Skin epidermis (tissue), 12 donors: ENCODE measurements around the gene SPINDOC.
A peak's percentile ranks its signal among the peaks of the same experiment; 100 is the strongest.

ENCODE experiments used
- H3K27ac ChIP-seq, 21 experiments: fragments of 200-600 bp; sonication (generic) in 11 of 21; one replicate each; pipeline ENCODE4 v1.5.0; 2020; ENCODE audit warnings: mild to moderate bottlenecking in 3 of 21, inconsistent platforms in 2 of 21, moderate library complexity in 2 of 21
- H3K4me3 ChIP-seq, 7 experiments: fragments of 200-600 bp; sonication (generic) in 2 of 7; one replicate each; pipeline ENCODE4 v1.5.0; 2020; ENCODE audit warnings: inconsistent platforms in 2 of 7, mild to moderate bottlenecking in 2 of 7, moderate library complexity in 1 of 7

SPINDOC gene

GRCh38 chr11:63826471-63827190, 13.4 kb downstream of the SPINDOC start:
- Histone ChIP-seq H3K4me3 (no peak overlapping the region), H3K27ac (no peak overlapping the region)

- Histone ChIP-seq H3K4me3 (no peak overlapping the region), H3K27ac (no peak overlapping the region)
Observed at GRCh38 chr11:63829823-63830489, 16.7 kb downstream of the SPINDOC start.

GRCh38 chr11:63831326-63831725, 18.1 kb downstream of the SPINDOC start:
- Histone ChIP-seq H3K4me3 (no peak overlapping the region), H3K27ac (no peak overlapping the region)

DNA sequence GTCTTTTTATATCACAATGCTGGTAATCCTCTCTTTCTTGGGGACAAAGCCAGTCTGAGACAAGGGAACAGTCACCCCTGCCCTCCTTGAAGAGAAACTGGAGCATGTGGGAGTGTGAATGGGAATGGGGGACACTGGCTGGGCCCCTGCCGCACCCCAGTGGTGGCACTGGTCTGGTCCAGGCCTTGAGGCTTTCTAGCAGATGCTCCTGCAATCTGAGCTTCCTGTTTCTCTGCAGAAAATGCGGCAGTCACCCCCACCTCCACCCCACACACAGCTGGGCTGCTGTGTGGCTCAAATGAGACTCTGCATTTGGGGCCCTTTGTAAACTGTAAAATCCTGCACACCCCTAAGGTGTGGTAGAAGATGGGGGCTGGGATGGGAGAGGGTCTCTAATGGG, 19.1 kb downstream of the SPINDOC start:
- no peak overlapping the region for H3K27ac ChIP-seq
- no peak overlapping the region for H3K4me3 ChIP-seq

DNA sequence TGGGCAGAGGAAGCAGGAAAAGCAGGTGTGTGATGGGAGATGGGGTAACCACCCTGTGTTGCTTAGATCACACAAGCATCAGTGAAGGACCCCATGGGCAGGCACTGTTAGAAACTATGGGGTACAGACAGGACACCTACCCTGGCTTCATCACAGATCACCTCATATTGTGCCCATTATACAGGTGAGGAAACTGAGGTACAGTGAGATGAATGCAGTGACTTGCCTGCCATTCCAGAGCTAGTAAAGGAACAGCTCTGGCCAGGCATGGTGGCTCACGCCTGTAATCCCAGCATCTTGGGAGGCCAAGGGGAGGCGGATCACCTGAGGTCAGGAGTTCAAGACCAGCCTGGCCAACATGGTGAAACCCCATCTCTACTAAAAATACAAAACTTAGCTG, 19.8 kb downstream of the SPINDOC start:
- Histone ChIP-seq H3K4me3 (no peak overlapping the region), H3K27ac (no peak overlapping the region)

- Histone ChIP-seq H3K4me3 (no peak overlapping the region), H3K27ac (no peak overlapping the region)
Observed at GRCh38 chr11:63834535-63835157, 21.4 kb downstream of the SPINDOC start.

DNA sequence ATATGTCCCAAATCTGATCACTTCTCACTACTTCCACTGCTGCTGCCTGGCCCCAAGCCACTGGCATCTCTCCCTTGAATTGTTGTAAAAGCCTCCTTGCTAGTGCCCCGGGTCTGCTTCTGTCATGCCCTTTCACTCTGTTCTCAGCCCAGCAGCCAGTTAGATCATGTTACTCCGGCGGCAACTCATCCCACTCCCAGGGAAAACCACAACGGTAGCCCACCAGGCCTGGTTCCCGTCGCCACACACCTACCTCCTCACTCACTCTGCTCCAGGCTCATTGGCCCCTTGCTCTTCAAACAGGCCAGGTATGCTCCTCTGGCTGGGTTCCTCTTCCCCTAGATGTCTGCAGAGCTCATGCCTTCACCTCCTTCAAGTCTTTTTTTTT, 21.9 kb downstream of the SPINDOC start:
- H3K4me3 ChIP-seq, result no peak overlapping the region
- no peak overlapping the region for H3K27ac ChIP-seq

- Histone ChIP-seq H3K27ac (peak overlapping the region in 15 of 21 experiments; percentile 71 to 97 (median 92)), H3K4me3 (no peak overlapping the region)
Observed at GRCh38 chr11:63837027-63837688, 23.9 kb downstream of the SPINDOC start.

GRCh38 chr11:63837739-63838138, 24.5 kb downstream of the SPINDOC start:
- Histone ChIP-seq H3K27ac (peak overlapping the region in 20 of 21 experiments; percentile 44 to 97 (median 88)), H3K4me3 (peak overlapping the region in 4 of 7 experiments; percentile 75 to 93 (median 89))

GRCh38 chr11:63838150-63838677, 25.0 kb downstream of the SPINDOC start:
- peak overlapping the region; percentile 17 to 96 (median 90) for H3K4me3 ChIP-seq
- peak overlapping the region in 20 of 21 experiments; percentile 44 to 97 (median 88) for H3K27ac ChIP-seq

GRCh38 chr11:63838678-63839507, 25.6 kb downstream of the SPINDOC start, which contains the start of gene MARK2:
MARK2 (plus strand) TSS chr11:63839110; CDS start chr11:63839507, 397 bp downstream.
- Histone ChIP-seq H3K27ac (peak within 1 kb of the TSS; percentile 66 to 97 (median 92)), H3K4me3 (peak within 1 kb of the TSS; percentile 75 to 96 (median 90))

DNA sequence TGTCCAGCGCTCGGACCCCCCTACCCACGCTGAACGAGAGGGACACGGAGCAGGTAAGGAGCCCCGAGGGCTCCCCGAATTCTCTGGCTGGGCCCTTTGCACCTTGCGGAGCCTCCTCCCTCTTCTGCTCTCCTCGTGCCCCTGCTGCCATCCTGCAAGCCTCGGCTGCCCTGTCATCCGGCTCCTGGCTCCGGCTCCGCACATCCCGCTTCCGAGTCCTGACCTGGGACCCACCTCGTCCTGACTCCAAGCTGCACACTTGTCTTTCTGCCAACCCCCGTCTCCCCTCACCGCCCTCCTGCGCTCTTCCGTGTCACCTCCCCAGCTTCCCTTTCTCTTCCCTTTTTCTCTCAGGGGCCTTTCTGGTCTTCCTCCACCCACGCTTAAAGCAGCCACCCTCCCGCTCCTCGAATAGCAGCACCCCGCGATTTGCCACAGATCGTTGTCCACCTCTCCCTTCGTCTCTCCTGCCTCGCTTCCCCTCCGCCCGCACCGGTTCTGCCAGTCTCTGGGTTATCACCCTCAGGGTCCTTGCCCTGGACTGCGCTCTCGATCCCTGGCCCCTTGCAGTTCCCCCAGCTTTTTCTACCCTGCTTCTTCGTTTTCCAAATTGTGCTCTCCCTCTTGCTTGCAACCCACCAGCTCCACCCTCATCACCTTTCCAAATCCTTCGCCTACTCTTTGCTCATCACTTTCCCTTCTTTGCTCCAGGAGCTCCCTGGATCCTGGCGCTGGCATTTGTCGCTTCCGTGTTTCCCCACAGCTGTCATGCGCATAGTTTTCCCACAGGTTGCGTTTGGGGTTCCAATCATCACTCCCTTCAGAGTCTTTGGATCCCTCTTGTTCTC, 26.5 kb downstream of the SPINDOC start:
- H3K27ac ChIP-seq, result peak overlapping the region; percentile 66 to 97 (median 92)
- H3K4me3 ChIP-seq, result peak overlapping the region; percentile 75 to 96 (median 90)

DNA sequence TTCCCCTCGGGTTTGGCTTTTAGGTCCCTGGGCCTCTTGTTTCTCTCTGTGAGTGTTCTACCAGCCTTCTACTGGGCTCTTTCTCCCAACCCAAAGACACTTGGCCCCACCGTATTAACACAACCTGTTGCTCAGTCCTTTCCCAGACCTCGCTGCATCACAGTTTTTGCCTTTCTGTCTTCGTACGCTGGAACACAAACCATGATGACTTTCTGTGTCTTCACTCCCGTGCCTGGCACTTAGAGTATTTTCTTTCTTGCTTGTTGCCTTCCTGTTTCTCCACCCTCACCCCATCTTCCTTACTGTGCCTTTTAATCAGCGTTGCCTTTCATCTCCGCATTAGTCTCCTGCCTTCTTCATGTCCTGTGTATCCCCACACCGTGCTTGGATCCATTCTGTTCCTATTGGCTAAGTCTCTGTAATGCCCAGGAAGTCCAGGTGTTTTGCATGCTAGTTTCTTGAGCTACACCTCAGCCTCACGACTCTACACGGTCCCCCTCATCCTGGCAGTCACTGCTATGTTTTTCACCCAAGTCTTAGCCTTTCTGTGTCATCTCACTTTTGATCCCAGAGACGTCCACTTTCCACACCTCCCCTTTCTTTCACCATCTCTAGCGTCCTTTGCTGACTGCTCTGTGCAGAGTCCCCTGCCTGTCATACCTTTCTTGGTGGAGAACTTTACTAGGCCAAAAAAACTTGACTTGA, 27.3 kb downstream of the SPINDOC start:
- Histone ChIP-seq H3K27ac (peak overlapping the region; percentile 51 to 97 (median 92)), H3K4me3 (peak overlapping the region; percentile 75 to 96 (median 90))

DNA sequence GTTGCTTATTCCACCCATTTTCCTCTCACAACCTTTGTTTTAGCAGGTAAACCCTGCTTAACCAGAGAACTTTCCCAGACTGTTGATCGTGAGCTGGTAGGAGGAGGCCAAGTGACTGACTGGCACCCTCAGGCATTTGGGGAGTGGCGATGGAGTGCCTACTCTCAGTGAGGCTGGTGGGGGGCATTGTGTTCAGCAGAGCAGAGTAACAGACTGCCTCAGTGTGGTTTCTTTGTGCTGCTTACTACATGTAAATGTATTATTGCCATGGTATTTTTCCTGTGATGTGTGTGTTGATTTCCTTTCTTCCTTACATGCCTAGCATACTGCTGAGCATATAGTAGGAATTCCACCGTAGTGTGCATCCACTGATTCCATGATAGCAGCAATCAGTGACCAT, 28.3 kb downstream of the SPINDOC start:
- Histone ChIP-seq H3K27ac (peak overlapping the region in 19 of 21 experiments; percentile 13 to 97 (median 89)), H3K4me3 (peak overlapping the region in 3 of 7 experiments; percentile 88 to 96 (median 93))

DNA sequence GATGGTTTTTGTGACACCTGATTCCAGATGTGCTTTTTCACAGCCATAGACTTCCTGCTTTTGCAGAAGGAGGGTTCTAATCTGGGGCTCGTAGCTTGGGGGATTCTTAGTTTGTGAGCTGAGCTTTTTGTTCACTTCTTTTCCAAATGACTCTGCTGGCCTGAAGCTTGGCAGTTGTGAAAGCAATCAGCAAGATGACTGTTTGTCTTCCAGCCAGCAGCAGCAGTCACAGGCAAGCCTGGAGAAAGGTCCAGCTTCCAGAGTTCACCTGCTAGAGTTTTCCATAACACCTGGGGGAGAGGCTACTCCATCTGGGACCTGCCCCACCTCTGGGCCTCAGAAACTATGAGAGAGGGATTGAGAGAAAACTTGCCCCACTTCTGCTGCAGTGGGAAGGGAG, 29.8 kb downstream of the SPINDOC start:
- no peak overlapping the region for H3K4me3 ChIP-seq
- H3K27ac ChIP-seq, result peak overlapping the region in 5 of 21 experiments; percentile 36 to 92 (median 50)

DNA sequence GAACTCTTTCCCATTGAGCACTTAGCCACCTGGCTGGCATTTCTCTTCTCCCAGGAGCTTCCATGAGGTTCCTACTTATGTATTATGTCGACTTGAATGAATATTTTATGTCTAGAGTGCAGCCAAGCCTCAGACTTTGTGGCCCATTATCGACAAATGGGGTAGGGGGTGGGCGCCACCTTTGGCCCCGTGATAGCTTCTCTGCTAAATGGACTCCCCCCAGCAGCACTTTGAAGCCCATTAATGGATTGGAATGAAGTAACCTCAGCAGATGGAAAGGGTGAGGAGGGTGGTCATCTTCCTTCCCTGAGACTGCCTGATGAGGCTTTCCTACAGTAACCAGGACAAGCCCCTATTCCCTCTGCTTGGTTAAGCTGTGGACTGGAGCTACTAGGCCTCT, 31.6 kb downstream of the SPINDOC start:
- no peak overlapping the region for H3K4me3 ChIP-seq
- peak overlapping the region in 14 of 21 experiments; percentile 6 to 79 (median 37) for H3K27ac ChIP-seq

GRCh38 chr11:63845303-63845702, 32.0 kb downstream of the SPINDOC start:
- H3K4me3 ChIP-seq, result no peak overlapping the region
- H3K27ac ChIP-seq, result peak overlapping the region in 14 of 21 experiments; percentile 6 to 79 (median 50)
